ENCODE measurements around the gene NAT10.
"Not testable (repeated sequence)": the region's sequence is repeated elsewhere in the genome, so short reads cannot be mapped to it uniquely, and the experiment has no call there.

The NAT10 gene

GRCh38 chr11:34105079-34105956, at the start of gene NAT10:
TSS of gene NAT10 (plus strand) at chr11:34105629. CDS start at chr11:34108226, 2,597 bp downstream.
- DNase-seq (ENCODE audit: insufficient read length, low spot score): peak; percentile 96
- peak; percentile 82 for FAIRE-seq

GRCh38 chr11:34056672-34057071, 48.8 kb upstream of the NAT10 start:
- FAIRE-seq (no peak), DNase-seq (ENCODE audit: insufficient read length, low spot score) (no peak)

DNA sequence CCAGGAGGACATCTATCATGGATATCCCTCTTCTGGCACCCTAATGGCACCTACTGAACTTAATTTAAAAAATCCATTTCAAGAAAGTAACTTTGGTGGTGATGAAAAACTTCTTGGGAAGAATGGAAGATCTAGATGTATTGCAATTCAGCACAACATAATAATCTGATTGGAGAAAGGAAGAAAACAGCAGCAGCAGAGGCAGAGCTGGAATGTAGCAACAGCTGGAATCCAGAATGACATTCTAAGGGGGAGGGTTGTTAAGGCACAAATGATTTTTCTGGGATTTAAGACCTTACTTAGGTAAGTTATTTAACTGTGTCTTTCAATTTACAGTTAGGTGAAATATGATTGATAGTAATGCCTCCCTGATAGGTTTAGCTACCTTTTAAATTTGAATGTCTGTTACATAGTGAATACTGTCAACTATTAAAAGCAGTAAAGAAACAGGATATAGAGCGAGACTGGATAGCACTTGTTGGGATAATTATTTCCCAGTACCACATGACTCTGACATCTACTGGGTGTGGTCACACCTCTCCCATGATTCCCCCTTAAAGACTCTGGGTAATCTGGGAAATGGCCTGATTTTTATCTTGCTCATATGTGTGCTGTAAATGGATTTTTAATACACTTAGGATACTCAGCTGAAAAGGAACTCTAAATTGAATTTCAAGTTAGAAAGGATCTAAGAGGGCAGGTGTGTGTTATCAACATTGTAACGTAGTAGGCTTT, 42.2 kb upstream of the NAT10 start:
- no peak for DNase-seq (ENCODE audit: insufficient read length, low spot score)

GRCh38 chr11:34064291-34064690, 41.1 kb upstream of the NAT10 start:
- FAIRE-seq: no peak
- DNase-seq (ENCODE audit: insufficient read length, low spot score): no peak

More for the DNA sequence above, 42.2 kb upstream of the NAT10 start:
- FAIRE-seq: no peak

DNA sequence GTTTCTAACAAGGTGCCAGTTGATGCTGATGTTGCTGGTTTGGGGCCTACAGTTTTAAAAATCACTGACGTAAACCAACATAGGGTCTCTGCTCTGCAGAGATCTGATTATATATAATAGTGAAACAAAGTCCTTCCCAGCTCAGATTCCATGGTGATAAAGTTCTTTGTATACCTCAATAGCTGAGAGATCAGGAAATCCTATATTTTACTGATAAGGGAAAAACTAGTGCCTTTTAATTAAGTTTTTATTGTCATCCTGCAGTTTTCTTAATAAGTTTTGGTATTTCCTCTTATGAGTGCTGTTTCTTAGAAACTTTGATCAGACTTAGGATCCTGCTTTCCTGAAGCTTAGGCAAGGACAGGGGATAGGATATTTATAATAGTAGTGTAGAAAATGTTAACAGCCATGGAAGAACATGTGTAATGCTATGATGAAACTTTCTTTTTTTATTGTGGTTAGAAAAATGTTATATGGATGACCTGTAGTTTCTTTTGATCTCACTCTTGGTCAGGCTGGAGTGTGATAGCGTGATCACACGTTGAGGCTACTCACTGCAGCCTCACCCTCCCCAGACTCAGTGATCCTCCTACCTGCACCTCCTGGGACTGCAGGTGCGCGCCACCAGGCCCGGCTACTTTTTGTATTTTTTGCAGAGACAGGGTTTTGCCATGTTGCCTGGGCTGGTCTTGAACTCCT, 39.8 kb upstream of the NAT10 start:
- DNase-seq (ENCODE audit: insufficient read length, low spot score): no peak
- FAIRE-seq: no peak

DNA sequence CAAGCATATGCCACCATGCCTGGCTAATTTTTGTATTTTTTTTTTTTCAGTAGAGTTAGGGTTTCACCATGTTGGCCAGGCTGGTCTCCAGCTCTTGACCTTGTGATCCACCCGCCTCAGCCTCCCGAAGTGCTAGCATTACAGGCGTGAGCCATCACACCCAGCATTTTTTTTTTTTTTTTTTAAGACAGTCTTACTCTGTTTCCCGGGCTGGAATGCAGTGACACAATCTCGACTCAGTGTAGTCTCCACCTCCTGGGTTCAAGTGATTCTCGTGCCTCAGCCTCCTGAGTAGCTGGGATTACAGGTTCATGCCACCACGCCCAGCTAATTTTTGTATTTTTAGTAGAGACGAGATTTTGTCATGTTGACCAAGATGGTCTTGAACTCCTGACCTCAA, 38.7 kb upstream of the NAT10 start:
- not testable (repeated sequence) for DNase-seq (ENCODE audit: insufficient read length, low spot score); FAIRE-seq

DNA sequence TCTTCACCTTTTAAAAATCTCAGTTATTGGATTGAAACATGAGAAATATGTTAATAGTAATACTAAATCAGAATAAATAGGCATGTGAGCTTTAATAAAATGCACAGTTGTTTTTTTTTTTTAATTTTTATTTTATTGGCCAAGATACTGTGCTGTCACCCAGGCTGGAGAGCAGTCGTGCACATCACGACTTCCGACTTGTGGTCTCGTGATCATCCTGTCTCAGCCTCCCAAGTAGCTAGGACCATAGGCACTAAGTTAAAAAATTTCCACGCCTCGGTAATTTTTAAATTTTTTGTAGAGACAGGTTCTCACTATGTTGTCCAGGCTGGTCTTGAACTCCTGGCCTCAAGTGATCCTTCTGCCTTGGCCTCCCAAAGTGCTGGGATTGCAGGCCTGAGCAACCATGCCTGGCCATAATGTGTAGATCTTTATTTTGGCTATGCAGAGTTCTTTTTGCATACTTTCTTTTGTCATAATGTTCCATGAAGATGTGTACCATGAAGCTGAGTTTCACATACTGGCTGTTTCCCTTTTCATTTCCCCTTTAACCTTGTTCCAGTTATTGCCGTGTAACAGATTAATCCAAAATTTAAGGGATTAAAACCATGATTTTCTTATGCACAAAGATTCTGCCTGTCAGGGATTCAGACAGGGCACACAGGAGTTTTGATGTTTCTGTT, 37.9 kb upstream of the NAT10 start:
- DNase-seq (ENCODE audit: insufficient read length, low spot score) (no peak), FAIRE-seq (no peak)

GRCh38 chr11:34068111-34068510, 37.3 kb upstream of the NAT10 start:
- FAIRE-seq (no peak), DNase-seq (ENCODE audit: insufficient read length, low spot score) (no peak)

DNA sequence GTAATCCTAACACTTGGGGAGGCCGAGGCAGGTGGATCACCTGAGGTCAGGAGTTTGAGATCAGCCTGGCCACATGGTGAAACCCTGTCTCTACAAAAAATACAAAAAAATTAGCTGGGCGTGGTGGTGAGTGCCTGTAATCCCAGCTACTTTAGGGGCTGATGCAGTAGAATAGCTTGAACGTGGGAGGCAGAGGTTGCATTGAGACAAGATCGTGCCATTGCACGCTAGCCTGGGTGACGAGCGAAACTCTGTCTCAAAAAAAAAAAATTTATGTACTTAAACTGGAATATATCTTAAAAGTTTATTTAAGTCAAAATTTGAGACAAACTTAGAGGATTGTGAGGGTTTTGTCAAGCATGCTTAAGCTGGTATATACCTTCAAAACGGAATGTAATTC, 34.1 kb upstream of the NAT10 start:
- DNase-seq (ENCODE audit: insufficient read length, low spot score); FAIRE-seq: not testable (repeated sequence)

- no peak for FAIRE-seq
- no peak for DNase-seq (ENCODE audit: insufficient read length, low spot score)
Observed at GRCh38 chr11:34072041-34072440, 33.4 kb upstream of the NAT10 start.

DNA sequence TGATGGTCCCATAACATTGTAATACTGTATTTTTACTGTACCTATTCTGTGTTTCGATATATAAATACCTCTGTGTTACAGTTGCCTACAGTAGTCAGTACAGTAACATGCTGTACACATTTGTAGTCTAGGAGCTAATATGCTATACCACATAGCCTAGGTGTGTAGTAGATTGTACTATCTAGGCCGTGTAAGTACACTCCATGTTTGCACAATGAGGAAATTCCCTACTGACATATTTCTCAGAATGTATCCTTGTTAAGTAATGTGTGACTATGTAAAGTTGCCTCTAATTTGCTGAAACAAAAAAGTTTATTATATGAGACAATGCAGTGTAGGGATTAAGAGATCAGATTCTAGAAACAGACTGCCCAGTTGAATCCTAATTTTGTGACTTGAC, 32.6 kb upstream of the NAT10 start:
- no peak for DNase-seq (ENCODE audit: insufficient read length, low spot score)
- FAIRE-seq: peak; percentile 64

DNA sequence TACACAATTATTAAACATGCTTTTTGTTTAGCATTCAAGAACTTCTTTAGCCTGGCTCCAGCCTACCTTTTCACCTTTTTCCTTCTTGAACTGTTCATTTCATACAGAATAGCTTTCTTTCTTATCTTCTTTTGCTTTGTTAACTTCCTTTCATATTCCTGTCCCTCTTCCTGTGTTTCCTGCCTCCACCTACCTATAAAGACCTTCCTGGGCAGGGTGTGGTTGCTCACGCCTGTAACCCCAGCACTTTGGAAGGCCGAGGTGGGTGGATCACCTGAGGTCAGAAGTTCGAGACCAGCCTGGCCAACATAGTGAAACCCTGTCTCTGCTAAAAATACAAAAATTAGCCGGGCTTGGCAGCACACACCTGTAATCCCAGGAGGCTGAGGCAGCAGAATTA, 31.0 kb upstream of the NAT10 start:
- DNase-seq (ENCODE audit: insufficient read length, low spot score) (no peak), FAIRE-seq (no peak)

GRCh38 chr11:34075178-34075820, 30.1 kb upstream of the NAT10 start:
- FAIRE-seq: no peak
- peak; percentile 25 for DNase-seq (ENCODE audit: insufficient read length, low spot score)

GRCh38 chr11:34080609-34081008, 24.8 kb upstream of the NAT10 start:
- FAIRE-seq: no peak

GRCh38 chr11:34084637-34085036, 20.8 kb upstream of the NAT10 start:
- DNase-seq (ENCODE audit: insufficient read length, low spot score): no peak
- FAIRE-seq: no peak

More at GRCh38 chr11:34080609-34081008, 24.8 kb upstream of the NAT10 start:
- DNase-seq (ENCODE audit: insufficient read length, low spot score): no peak

DNA sequence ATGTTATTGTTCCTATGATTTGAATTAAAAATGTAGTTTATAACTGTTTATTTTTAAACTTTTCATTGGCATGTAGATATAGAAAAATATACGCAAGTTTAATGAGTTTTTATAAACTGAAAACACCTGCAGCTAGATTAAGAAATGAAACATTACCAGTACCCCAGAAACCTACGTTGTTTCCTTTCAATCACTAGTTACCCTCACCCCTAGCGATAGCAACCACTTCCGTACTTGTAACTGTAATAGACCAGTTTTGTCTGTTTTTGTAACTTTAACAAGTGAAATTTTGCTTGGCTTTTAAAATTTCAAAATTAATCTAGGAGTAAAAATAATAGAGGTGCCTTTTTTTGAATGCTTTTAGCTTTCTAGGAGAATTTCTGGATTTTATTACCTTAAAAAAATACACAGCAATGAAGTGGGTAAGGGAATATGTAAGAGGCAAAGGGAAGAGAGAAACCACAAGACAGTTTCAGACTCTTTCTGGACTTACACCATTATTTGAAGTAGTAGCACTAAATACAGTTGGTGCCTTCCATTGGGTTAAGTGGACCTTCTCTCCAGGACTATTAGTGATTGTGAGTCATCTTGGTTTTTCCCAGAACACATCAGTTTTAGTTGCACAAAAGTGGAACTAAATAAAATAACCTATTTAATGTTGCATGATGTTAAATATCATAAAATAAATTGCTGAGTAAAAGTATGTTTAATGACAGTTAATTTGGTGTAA, 18.7 kb upstream of the NAT10 start:
- DNase-seq (ENCODE audit: insufficient read length, low spot score): no peak
- FAIRE-seq: no peak

- no peak for DNase-seq (ENCODE audit: insufficient read length, low spot score)
- no peak for FAIRE-seq
Observed at GRCh38 chr11:34091825-34092224, 13.6 kb upstream of the NAT10 start.

DNA sequence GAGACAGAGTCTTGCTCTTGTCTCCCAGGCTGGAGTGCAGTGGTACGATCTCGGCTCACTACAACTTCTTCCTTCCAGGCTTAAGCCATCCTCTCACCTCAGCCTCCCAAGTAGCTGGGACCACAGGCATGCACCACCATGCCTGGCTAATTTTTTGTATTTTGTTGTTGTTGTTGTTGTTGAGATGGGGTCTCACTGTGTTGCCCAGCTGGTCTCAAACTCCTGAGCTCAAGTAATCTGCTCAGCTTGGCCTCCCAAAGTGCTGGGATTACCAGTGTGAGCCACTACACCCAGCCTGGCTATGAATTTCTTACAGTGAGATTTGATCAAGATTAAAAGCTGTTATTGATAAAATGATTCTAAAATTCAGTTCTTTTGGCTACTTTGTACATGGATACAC, 10.5 kb upstream of the NAT10 start:
- DNase-seq (ENCODE audit: insufficient read length, low spot score); FAIRE-seq: not testable (repeated sequence)

- FAIRE-seq (no peak), DNase-seq (ENCODE audit: insufficient read length, low spot score) (no peak)
Observed at GRCh38 chr11:34098813-34099212, 6.6 kb upstream of the NAT10 start.

Measured in HTR-8/SVneo (cell line).